ENCODE data around the gene FBF1. TPM values are rescaled to one million over a fixed set of nuclear protein-coding genes. Genes with fewer than 3 reads are reported as not detected.
"Not testable (repeated sequence)": the region's sequence is repeated elsewhere in the genome, so short reads cannot be mapped to it uniquely, and the experiment has no call there.

Gene FBF1
- total RNA-seq, 3 donors from 2014 or later (not counting 1 experiment from before 2014, with no cell fraction given): 24.9 to 34.0 (median 33.0) TPM

DNA sequence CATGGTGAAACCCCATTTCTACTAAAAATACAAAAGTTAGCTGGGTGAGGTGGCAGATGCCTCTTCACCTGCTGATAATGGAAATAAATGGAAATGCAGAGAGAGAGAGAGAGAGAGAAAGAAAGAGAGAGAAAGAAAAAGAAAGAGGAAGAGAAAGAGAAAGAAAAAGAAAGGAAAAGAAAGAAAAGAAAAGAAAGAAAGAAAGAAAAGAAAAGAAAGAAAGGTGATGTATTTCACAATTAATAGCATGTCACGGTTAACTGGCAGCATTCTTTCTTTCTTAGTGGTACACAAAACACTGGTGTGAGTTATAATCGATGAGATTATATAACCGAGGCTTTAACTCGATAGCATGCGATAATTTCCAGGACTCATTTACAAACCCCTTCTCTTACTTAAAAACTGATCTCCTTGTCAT is 34.9 kb upstream of the FBF1 start:
- Mint-ChIP-seq H3K27ac (peak overlapping the region; percentile 8 to 39), H3K36me3 (no peaks in the 10 kb centered on the region), H3K27me3 (ENCODE audit: low read depth in 2 of 2) (no peaks in the 10 kb centered on the region), H3K9me3 (no peaks in the 10 kb centered on the region), H3K4me3 (no peak overlapping the region), H3K4me1 (peaks cover 25 to 31% of the 10 kb centered on the region in 2 donors)
- Histone ChIP-seq H3K4me1 (ENCODE audit: control insufficient read depth, insufficient read depth, low read length) (peaks cover 19% of the 10 kb centered on the region), H3K27ac (ENCODE audit: low read length) (no peak overlapping the region), H3K9me3 (ENCODE audit: control insufficient read depth, insufficient read depth, low read length) (no peaks in the 10 kb centered on the region), H3K4me3 (ENCODE audit: low read length) (no peak overlapping the region), H3K36me3 (ENCODE audit: control insufficient read depth, insufficient read depth, low read length) (peaks cover 8% of the 10 kb centered on the region), H3K27me3 (ENCODE audit: control insufficient read depth, insufficient read depth, low read length) (no peaks in the 10 kb centered on the region)
- ATAC-seq (no peak), DNase-seq (no peak)
- WGBS (ENCODE audit: insufficient coverage): 100% methylated on average over 1 of the region's 5 CpGs
- intact Hi-C loops (cut with micrococcal nuclease): no loop called here
- TF ChIP-seq CTCF (IDR thresholded peaks at IDR 0.05): no peak

- H3K4me1 ChIP-seq (ENCODE audit: control insufficient read depth, insufficient read depth, low read length): peaks cover 14% of the 10 kb centered on the region
- H3K36me3 Mint-ChIP-seq; ATAC-seq; H3K4me3 ChIP-seq (ENCODE audit: low read length); intact Hi-C loops (cut with micrococcal nuclease); H3K27me3 Mint-ChIP-seq (ENCODE audit: low read depth in 2 of 2); H3K4me3 Mint-ChIP-seq; H3K9me3 Mint-ChIP-seq; H3K9me3 ChIP-seq (ENCODE audit: control insufficient read depth, insufficient read depth, low read length); H3K27me3 ChIP-seq (ENCODE audit: control insufficient read depth, insufficient read depth, low read length); H3K27ac ChIP-seq (ENCODE audit: low read length); H3K36me3 ChIP-seq (ENCODE audit: control insufficient read depth, insufficient read depth, low read length); DNase-seq: not testable (repeated sequence)
- 98% methylated on average over 6 of the region's 6 CpGs for WGBS (ENCODE audit: insufficient coverage)
- H3K4me1 Mint-ChIP-seq: peaks cover 22 to 28% of the 10 kb centered on the region in 2 donors
- peak overlapping the region in 1 of 2 donors; percentile 8 for H3K27ac Mint-ChIP-seq
Observed at GRCh38 chr17:75975187-75975586, 34.3 kb upstream of the FBF1 start.

DNA sequence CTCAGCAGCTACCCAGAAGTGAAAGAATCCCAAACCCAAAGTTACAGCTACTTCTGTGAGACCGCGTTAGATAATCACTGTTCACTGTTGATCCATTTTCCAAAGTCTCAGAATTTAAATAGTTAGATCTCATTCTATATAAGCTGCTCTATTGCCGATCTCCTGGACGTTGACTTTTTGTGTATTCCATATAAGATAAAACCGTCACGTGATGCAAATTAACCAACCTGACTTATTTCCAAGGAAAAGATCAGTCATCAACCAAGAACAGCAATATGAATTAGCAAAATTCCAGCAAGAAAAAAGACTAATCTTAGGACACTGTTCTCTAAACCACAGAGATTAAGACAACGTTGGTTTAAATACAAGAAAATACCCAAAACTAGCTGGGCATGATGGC is 29.8 kb upstream of the FBF1 start:
- WGBS (ENCODE audit: insufficient coverage): 92% methylated on average over 7 of the region's 7 CpGs
- Mint-ChIP-seq H3K27ac (no peak overlapping the region), H3K4me3 (no peak overlapping the region), H3K36me3 (no peaks in the 10 kb centered on the region), H3K27me3 (ENCODE audit: low read depth in 2 of 2) (no peaks in the 10 kb centered on the region), H3K4me1 (peaks cover 0 to 6% of the 10 kb centered on the region in 2 donors), H3K9me3 (no peaks in the 10 kb centered on the region)
- no peaks in the 10 kb centered on the region for H3K9me3 ChIP-seq (ENCODE audit: control insufficient read depth, insufficient read depth, low read length)
- H3K4me3 ChIP-seq (ENCODE audit: low read length): no peak overlapping the region
- intact Hi-C loops (cut with micrococcal nuclease): no loop called here
- H3K27ac ChIP-seq (ENCODE audit: low read length): no peak overlapping the region
- ATAC-seq (no peak), DNase-seq (no peak)
- H3K36me3 ChIP-seq (ENCODE audit: control insufficient read depth, insufficient read depth, low read length): peaks cover 8% of the 10 kb centered on the region
- TF ChIP-seq CTCF (IDR thresholded peaks at IDR 0.05): no peak
- no peaks in the 10 kb centered on the region for H3K4me1 ChIP-seq (ENCODE audit: control insufficient read depth, insufficient read depth, low read length)
- no peaks in the 10 kb centered on the region for H3K27me3 ChIP-seq (ENCODE audit: control insufficient read depth, insufficient read depth, low read length)

DNA sequence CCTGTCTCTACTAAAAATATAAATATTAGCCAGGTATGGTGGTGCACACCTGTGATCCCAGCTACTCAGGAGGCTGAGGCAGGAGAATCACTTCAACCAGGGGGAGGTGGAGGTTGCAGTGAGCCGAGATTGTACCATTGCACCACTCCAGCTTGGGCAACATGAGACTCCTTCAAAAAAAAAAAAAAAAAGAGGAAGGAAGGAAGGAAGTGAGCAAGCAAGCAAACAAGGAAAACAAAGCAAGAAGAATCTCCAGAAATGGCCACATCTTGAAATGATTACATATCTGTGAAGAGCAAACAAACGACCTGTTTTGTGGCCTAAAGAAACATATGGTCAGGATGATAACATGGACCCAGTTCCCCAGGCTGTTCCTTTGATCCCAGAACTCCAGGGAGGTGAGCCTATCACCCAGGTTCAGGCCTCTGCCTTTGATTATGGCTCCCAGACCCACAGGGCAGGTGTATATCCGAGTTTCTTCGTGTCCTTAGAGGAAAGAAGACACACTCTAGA is 29.2 kb upstream of the FBF1 start:
- WGBS (ENCODE audit: insufficient coverage): 72% methylated on average over 4 of the region's 4 CpGs
- Mint-ChIP-seq H3K4me3 (no peak overlapping the region), H3K36me3 (no peaks in the 10 kb centered on the region), H3K27me3 (ENCODE audit: low read depth in 2 of 2) (no peaks in the 10 kb centered on the region), H3K9me3 (no peaks in the 10 kb centered on the region), H3K4me1 (peaks cover 0 to 6% of the 10 kb centered on the region in 2 donors), H3K27ac (no peak overlapping the region)
- H3K4me1 ChIP-seq (ENCODE audit: control insufficient read depth, insufficient read depth, low read length): no peaks in the 10 kb centered on the region
- H3K27ac ChIP-seq (ENCODE audit: low read length): no peak overlapping the region
- ATAC-seq (no peak), DNase-seq (no peak)
- H3K27me3 ChIP-seq (ENCODE audit: control insufficient read depth, insufficient read depth, low read length): no peaks in the 10 kb centered on the region
- intact Hi-C loops (cut with micrococcal nuclease): no loop called here
- no peaks in the 10 kb centered on the region for H3K9me3 ChIP-seq (ENCODE audit: control insufficient read depth, insufficient read depth, low read length)
- peaks cover 8% of the 10 kb centered on the region for H3K36me3 ChIP-seq (ENCODE audit: control insufficient read depth, insufficient read depth, low read length)
- no peak overlapping the region for H3K4me3 ChIP-seq (ENCODE audit: low read length)
- TF ChIP-seq CTCF (IDR thresholded peaks at IDR 0.05): no peak

GRCh38 chr17:75969044-75969443 is 28.2 kb upstream of the FBF1 start:
- DNase-seq; H3K27ac Mint-ChIP-seq; H3K27me3 Mint-ChIP-seq (ENCODE audit: low read depth in 2 of 2); intact Hi-C loops (cut with micrococcal nuclease); H3K4me3 Mint-ChIP-seq; H3K9me3 ChIP-seq (ENCODE audit: control insufficient read depth, insufficient read depth, low read length); H3K36me3 Mint-ChIP-seq; H3K27me3 ChIP-seq (ENCODE audit: control insufficient read depth, insufficient read depth, low read length); H3K4me3 ChIP-seq (ENCODE audit: low read length); ATAC-seq; H3K4me1 ChIP-seq (ENCODE audit: control insufficient read depth, insufficient read depth, low read length); H3K4me1 Mint-ChIP-seq; H3K9me3 Mint-ChIP-seq; H3K36me3 ChIP-seq (ENCODE audit: control insufficient read depth, insufficient read depth, low read length); H3K27ac ChIP-seq (ENCODE audit: low read length): not testable (repeated sequence)
- WGBS (ENCODE audit: insufficient coverage): 97% methylated on average over 8 of the region's 10 CpGs
